ENCODE results near the gene DEFB128.

GRCh38 chr20:219290-220115 lies 30.0 kb upstream of the DEFB128 start:
- TF ChIP-seq CTCF (IDR thresholded peaks at IDR 0.05; ENCODE audit: insufficient read depth, low read length, poor library complexity, severe bottlenecking) (no peak), EZH2phosphoT487 (conservative IDR thresholded peaks at IDR 0.05; ENCODE audit: low read length) (no peak)

Measured in SU-DHL-6 (cell line).